A549 (cell line): Measurements from ENCODE around the gene TMED4. TPM values are rescaled to one million over a fixed set of nuclear protein-coding genes. Genes with fewer than 3 reads are reported as not detected.

Experiments
- ATAC-seq, 2 experiments: fragments of 200-7000 bp in 1 of 2; fragments of >200 bp in 1 of 2; cut with Nextera tagmentation in 1 of 2; cut with Tn5 transposase in 1 of 2; 3 replicates each; pipeline versions ENCODE4 v1.8.0 to v1.9.1; 2018 to 2020; ENCODE audit warnings: mild to moderate bottlenecking in 1 of 2, moderate library complexity in 1 of 2
- CTCF ChIA-PET: fragments of 300-600 bp; sonication (Branson Sonifier 250); formaldehyde crosslinking; extraction: SDS; loops from one replicate; lab custom pipeline; 2021; ENCODE audit warnings: antibody characterized with exemption, inconsistent platforms; lab: Yijun Ruan, JAX
- POLR2A ChIA-PET: fragments of 350-600 bp; formaldehyde crosslinking; extraction: SDS; loops from one replicate; lab custom pipeline; 2021; ENCODE audit warnings: antibody characterized with exemption, inconsistent platforms; lab: Yijun Ruan, JAX
- DNase-seq, 2 experiments: peaks; one replicate each; pipeline versions ENCODE4 v3.0.0 to v3.0.0-alpha.2; 2011 to 2016; ENCODE audit warnings: low read depth in 1 of 2, low spot score in 1 of 2
- FAIRE-seq: peaks from 2 replicates; lab custom pipeline; 2011; peaks lifted over from hg19 to GRCh38; lab: Jason Lieb, UNC
- H3K27ac ChIP-seq, 2 experiments: fragments of >200 bp; sonication (Bioruptor Twin); formaldehyde crosslinking; 3 replicates each; pipeline ENCODE4 v1.5.1; 2016 to 2017
- H3K4me1 ChIP-seq: fragments of >200 bp; sonication (Bioruptor Twin); formaldehyde crosslinking; 3 replicates; pipeline ENCODE4 v1.6.1; 2016
- H3K4me2 ChIP-seq: fragments of >200 bp; sonication (Bioruptor Twin); formaldehyde crosslinking; 3 replicates; pipeline ENCODE4 v1.6.1; 2016
- H3K4me3 ChIP-seq: fragments of >200 bp; sonication (Bioruptor Twin); formaldehyde crosslinking; 3 replicates; pipeline ENCODE4 v1.5.1; 2016
- H3K9me3 ChIP-seq: fragments of >200 bp; sonication (Bioruptor Twin); formaldehyde crosslinking; 3 replicates; pipeline ENCODE4 v1.6.1; 2016
- CBX2 ChIP-seq: fragments of 200-600 bp; sonication (generic); IDR thresholded peaks from 2 replicates; pipeline ENCODE4 v1.6.1; 2016; ENCODE audit warnings: low read depth, mild to moderate bottlenecking, borderline replicate concordance
- CEBPB ChIP-seq, 2 experiments: fragments of >200 bp in 1 of 2; sonication (Bioruptor Twin) in 1 of 2; formaldehyde crosslinking in 1 of 2; IDR thresholded peaks; 2 replicates each; pipeline ENCODE4 v1.6.1; 2012 to 2016
- EHF ChIP-seq: fragments of 250-450 bp; sonication (Bioruptor Pico); IDR thresholded peaks from 2 replicates; pipeline ENCODE4 v1.5.0; 2020; ENCODE audit warnings: mild to moderate bottlenecking
- ESRRA ChIP-seq: fragments of 150-350 bp; IDR thresholded peaks from 2 replicates; pipeline ENCODE4 v1.6.1; 2014; ENCODE audit warnings: mild to moderate bottlenecking, low read length, borderline replicate concordance
- FOSB ChIP-seq: fragments of 250-450 bp; sonication (Bioruptor Pico); IDR thresholded peaks from 2 replicates; pipeline ENCODE4 v1.5.0; 2020; ENCODE audit warnings: mild to moderate bottlenecking, moderate library complexity
- FOXS1 ChIP-seq: fragments of 250-450 bp; sonication (Bioruptor Pico); IDR thresholded peaks from 2 replicates; pipeline ENCODE4 v1.5.0; 2020; ENCODE audit warnings: mild to moderate bottlenecking, moderate library complexity
- HEYL ChIP-seq: fragments of 250-450 bp; sonication (Bioruptor Pico); IDR thresholded peaks from 2 replicates; pipeline ENCODE4 v1.8.0; 2021; ENCODE audit warnings: mild to moderate bottlenecking, moderate library complexity
- HMGXB4 ChIP-seq: fragments of 250-450 bp; sonication (Bioruptor Pico); IDR thresholded peaks from 2 replicates; pipeline ENCODE4 v1.5.0; 2021; ENCODE audit warnings: mild to moderate bottlenecking, moderate library complexity, borderline replicate concordance
- HOXA7 ChIP-seq: fragments of 250-450 bp; sonication (Bioruptor Pico); IDR thresholded peaks from 2 replicates; pipeline ENCODE4 v1.5.0; 2020; ENCODE audit warnings: mild to moderate bottlenecking, moderate library complexity
- MYC ChIP-seq: IDR thresholded peaks from 2 replicates; pipeline ENCODE4 v1.6.1; 2012; ENCODE audit warnings: mild to moderate bottlenecking, inconsistent platforms, low read length, improper control_type of control experiment, borderline replicate concordance
- NPAS2 ChIP-seq: fragments of 250-450 bp; sonication (Bioruptor Pico); IDR thresholded peaks from 2 replicates; pipeline ENCODE4 v1.8.0; 2022; ENCODE audit warnings: mild to moderate bottlenecking, moderate library complexity, borderline replicate concordance
- NR3C1 ChIP-seq: fragments of >200 bp; sonication (Bioruptor Twin); formaldehyde crosslinking; IDR thresholded peaks from 3 replicates; pipeline ENCODE4 v1.6.1; 2017
- RCOR1 ChIP-seq: fragments of 150-350 bp; IDR thresholded peaks from 2 replicates; pipeline ENCODE4 v1.6.1; 2014; ENCODE audit warnings: antibody characterized with exemption, low read length, low read depth
- REST ChIP-seq: fragments of 200-600 bp; sonication (generic); IDR thresholded peaks from 2 replicates; pipeline ENCODE4 v1.6.1; 2016; ENCODE audit warnings: antibody characterized with exemption, mild to moderate bottlenecking, moderate library complexity
- RFX5 ChIP-seq: fragments of 450-650 bp; IDR thresholded peaks from 2 replicates; pipeline ENCODE4 v1.7.1; 2014; ENCODE audit warnings: antibody characterized with exemption, mild to moderate bottlenecking, moderate library complexity
- RNF2 ChIP-seq: fragments of 200-600 bp; sonication (generic); IDR thresholded peaks from 2 replicates; pipeline ENCODE4 v1.6.1; 2016; ENCODE audit warnings: low read depth, mild to moderate bottlenecking, antibody characterized with exemption, moderate library complexity, borderline replicate concordance
- SMC3 ChIP-seq: fragments of >200 bp; sonication (Bioruptor Twin); formaldehyde crosslinking; IDR thresholded peaks from 3 replicates; pipeline ENCODE4 v1.6.1; 2018; ENCODE audit warnings: inconsistent platforms
- SREBF2 ChIP-seq: fragments of 450-650 bp; IDR thresholded peaks from 2 replicates; pipeline ENCODE4 v1.6.1; 2014; ENCODE audit warnings: mild to moderate bottlenecking, moderate library complexity
- ZC3H11A ChIP-seq: fragments of 450-650 bp; IDR thresholded peaks from 2 replicates; pipeline ENCODE4 v1.6.1; 2014; ENCODE audit warnings: antibody characterized with exemption, mild to moderate bottlenecking
- ZFP36 ChIP-seq: fragments of 450-650 bp; IDR thresholded peaks from 2 replicates; pipeline ENCODE4 v1.6.1; 2014; ENCODE audit warnings: borderline replicate concordance; ENCODE audit not compliant: partially characterized antibody
- ZNF302 ChIP-seq: fragments of 250-450 bp; sonication (Bioruptor Pico); IDR thresholded peaks from 2 replicates; pipeline ENCODE4 v1.9.0; 2021; ENCODE audit warnings: inconsistent platforms, mild to moderate bottlenecking, moderate library complexity
- WGBS: methylation state at CpG from one replicate; pipeline ENCODE4 v1.1.6; 2017; ENCODE audit errors: missing lambda C conversion rate; 5-methylcytosine and 5-hydroxymethylcytosine counted together
- polyA plus RNA-seq, 4 experiments: library from polyadenylated mRNA; depleted of rRNA in 3 of 4; stranded (reverse); fragments of >200 nt; fragmentation: RNase III in 1 of 4; extraction: RNeasy Plus Mini Kit Qiagen cat#74134 plus additional on column Dnase treatment in 1 of 4; gene quantifications; 2 replicates in 3 of 4; 3 replicates in 1 of 4; pipeline ENCODE4 v1.2.3, GENCODE V29; 2011 to 2017
- TF ChIP-seq, protein P1 (sequence below): fragments of 250-450 bp; sonication (Bioruptor Pico); IDR thresholded peaks from 2 replicates; pipeline ENCODE4 v1.5.0; 2020; ENCODE audit warnings: low read depth, mild to moderate bottlenecking, moderate library complexity
- TF ChIP-seq, protein P2 (sequence below): fragments of 150-350 bp; IDR thresholded peaks from 2 replicates; pipeline ENCODE4 v1.6.1; 2014; ENCODE audit warnings: low read depth, mild to moderate bottlenecking, low read length

TMED4 gene
- polyA plus RNA-seq, 2 of the 4 experiments (the other 2 are of a cell fraction), result 55.1 to 68.3 TPM

DNA sequence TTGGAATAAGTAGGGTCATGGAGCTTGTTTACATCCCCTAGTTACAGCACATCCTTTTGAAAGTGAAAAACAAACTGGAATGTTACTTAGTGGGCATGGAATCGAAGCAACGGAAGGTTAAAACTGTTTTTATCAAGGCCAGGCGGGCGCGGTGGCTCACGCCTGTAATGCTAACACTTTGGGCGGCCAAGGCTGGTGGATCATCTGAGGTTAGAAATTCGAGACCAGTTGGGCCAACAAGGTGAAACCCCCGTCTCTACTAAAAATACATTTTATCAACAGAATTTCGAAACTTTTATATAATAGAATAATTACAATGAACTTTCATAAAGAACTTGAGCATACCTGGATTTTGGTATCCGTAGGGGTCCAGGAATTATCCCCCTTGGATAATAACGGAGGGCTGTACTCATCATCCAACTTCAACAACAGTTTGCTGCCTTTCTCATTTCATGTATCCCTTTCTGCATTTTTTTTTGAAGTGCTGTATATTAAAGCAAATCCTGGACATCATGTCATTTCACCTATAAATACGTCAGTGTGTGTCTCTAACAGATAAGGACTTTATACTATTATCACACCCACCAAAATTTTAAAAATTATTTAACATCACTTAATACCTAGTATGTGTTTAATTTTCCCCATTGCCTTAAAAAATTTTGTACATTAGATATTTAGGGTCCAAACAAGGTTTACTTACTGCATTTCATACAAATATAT lies 1.3 kb upstream of the TMED4 start:
- no peak for DNase-seq

DNA sequence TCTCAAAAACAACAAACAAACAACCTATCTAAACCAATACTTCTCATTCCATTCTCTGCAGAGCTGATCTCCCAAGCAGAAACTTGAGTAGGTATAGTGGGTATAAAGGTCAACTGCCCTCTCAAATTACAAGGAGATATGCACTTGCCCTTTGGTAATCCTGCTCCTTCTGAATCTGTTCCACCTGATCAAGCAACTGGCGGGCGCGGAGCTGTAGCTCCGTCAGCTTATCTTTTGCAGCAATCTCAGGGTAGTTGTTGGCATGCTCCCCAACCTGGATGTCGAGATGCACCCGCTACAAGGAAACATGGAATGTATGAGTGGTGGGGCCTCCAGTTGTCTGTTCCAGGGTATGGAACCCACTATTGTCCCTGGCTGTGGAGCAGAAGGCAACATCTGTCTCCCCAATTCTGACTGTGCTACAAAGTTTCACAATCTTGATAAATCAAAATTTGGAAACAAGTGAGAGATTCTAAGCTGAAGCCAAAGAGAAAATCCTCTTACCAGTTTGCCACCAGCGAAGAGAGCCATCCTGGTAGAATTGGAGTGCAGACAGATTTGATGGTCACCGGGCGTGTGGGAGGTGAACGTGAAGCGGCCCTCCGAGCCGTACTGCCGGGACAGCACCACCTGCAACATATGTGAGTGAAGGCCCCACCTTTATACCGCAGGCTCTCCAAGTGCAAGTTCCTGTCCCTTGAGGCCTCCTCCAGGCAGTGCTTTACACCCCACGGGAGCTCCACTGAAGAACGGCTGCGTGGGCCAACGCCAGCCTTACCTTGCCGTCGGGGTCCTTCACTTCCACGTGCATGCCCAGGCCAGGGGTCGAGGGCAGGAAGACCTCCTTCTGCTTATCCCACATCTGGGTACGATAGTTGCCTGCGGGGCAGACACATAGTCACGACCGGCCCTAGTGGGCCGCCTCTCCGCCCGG lies 819 bp downstream of the TMED4 start:
- FAIRE-seq (no peak), DNase-seq (peak in 1 of 2 experiments; percentile 21), ATAC-seq (peak; percentile 29 to 30; a peak in 5 of 6 replicates)
- Histone ChIP-seq H3K27ac (peak overlapping the region; percentile 94 to 95), H3K4me2 (peak overlapping the region; percentile 75), H3K4me3 (peak overlapping the region; percentile 94), H3K4me1 (peaks cover 16% of the 10 kb centered on the region)
- POLR2A ChIA-PET, result interaction anchor here (0.8 to 2.5 kb wide), 6 partner anchors 8 to 531 kb away, joined by 3 to 21 read pairs (median 6); partner anchors contain the start of genes DDX56, OGDH and TBRG4
- CTCF ChIA-PET, result interaction anchor here (1.1 to 5.0 kb wide), 5 partner anchors 10 to 555 kb away, joined by 4 to 18 read pairs (median 5); partner anchors contain the start of gene H2AZ2
- TF ChIP-seq ESRRA (no peak), REST (no peak), RNF2 (no peak), NR3C1 (no peak), ZNF302 (CRISPR knock-in tag) (no peak), RFX5 (no peak), SMC3 (no peak), HOXA7 (CRISPR knock-in tag) (no peak), FOXS1 (no peak), SREBF2 (no peak), ZC3H11A (no peak), HMGXB4 (CRISPR knock-in tag) (no peak), NPAS2 (no peak), FOSB (CRISPR knock-in tag) (no peak), CBX2 (no peak), HEYL (CRISPR knock-in tag) (no peak), CEBPB (IDR thresholded peaks at IDR 0.05) (no peak), MYC (no peak), EHF (CRISPR knock-in tag) (no peak), ZFP36 (no peak)
- TF ChIP-seq, all 56 proteins: peak for 0
- 29% methylated on average over 23 of the region's 30 CpGs for WGBS
- H3K9me3 ChIP-seq, result no peaks in the 10 kb centered on the region

More for the DNA sequence above, 1.3 kb upstream of the TMED4 start:
- Histone ChIP-seq H3K4me1 (peaks cover 16% of the 10 kb centered on the region), H3K4me2 (peak overlapping the region; percentile 78), H3K27ac (peak overlapping the region; percentile 92), H3K9me3 (no peaks in the 10 kb centered on the region), H3K4me3 (peak overlapping the region; percentile 68)
- ChIA-PET POLR2A (interaction anchor here (1.0 to 2.5 kb wide), 4 partner anchors 10 to 529 kb away, joined by 3 to 21 read pairs (median 14); partner anchors contain the start of genes DDX56, H2AZ2 and TBRG4), CTCF (interaction anchor here (0.6 to 5.0 kb wide), 7 partner anchors 8 to 553 kb away, joined by 3 to 18 read pairs (median 4); partner anchors contain the start of gene H2AZ2)
- ATAC-seq (no peak), FAIRE-seq (no peak)
- TF ChIP-seq RCOR1 (no peak), FOSB (CRISPR knock-in tag) (no peak), FOXS1 (no peak)
- TF ChIP-seq, protein P1, sequence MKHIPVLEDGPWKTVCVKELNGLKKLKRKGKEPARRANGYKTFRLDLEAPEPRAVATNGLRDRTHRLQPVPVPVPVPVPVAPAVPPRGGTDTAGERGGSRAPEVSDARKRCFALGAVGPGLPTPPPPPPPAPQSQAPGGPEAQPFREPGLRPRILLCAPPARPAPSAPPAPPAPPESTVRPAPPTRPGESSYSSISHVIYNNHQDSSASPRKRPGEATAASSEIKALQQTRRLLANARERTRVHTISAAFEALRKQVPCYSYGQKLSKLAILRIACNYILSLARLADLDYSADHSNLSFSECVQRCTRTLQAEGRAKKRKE, result no peak
- TF ChIP-seq, protein P2, sequence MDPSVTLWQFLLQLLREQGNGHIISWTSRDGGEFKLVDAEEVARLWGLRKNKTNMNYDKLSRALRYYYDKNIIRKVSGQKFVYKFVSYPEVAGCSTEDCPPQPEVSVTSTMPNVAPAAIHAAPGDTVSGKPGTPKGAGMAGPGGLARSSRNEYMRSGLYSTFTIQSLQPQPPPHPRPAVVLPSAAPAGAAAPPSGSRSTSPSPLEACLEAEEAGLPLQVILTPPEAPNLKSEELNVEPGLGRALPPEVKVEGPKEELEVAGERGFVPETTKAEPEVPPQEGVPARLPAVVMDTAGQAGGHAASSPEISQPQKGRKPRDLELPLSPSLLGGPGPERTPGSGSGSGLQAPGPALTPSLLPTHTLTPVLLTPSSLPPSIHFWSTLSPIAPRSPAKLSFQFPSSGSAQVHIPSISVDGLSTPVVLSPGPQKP, result no peak
- 89% methylated on average over 13 of the region's 13 CpGs for WGBS
